B cell (primary cell): ENCODE measurements around the gene JARID2. TPM values are rescaled to one million over a fixed set of nuclear protein-coding genes. Genes with fewer than 3 reads are reported as not detected.
"Not testable (repeated sequence)": the region's sequence is repeated elsewhere in the genome, so short reads cannot be mapped to it uniquely, and the experiment has no call there.

Experiments used
- ATAC-seq: fragments of 200-7000 bp; cut with Tn5 transposase; one replicate; pipeline ENCODE4 v1.10.0; 2021; ENCODE audit warnings: low read depth, mild to moderate bottlenecking, moderate number of reproducible peaks, moderate library complexity
- CTCF ChIA-PET: fragments of 350-600 bp; sonication (Branson Sonifier 250); formaldehyde crosslinking; loops from one replicate; lab custom pipeline; 2021; ENCODE audit warnings: antibody characterized with exemption, inconsistent platforms; lab: Charles Lee
- POLR2A ChIA-PET: fragments of 350-600 bp; sonication (Branson Sonifier 250); formaldehyde crosslinking; loops from one replicate; lab custom pipeline; 2021; ENCODE audit warnings: antibody characterized with exemption; lab: Charles Lee
- DNase-seq: peaks from one replicate; pipeline ENCODE4 v3.0.0; 2013
- H2AFZ ChIP-seq: 2 replicates; pipeline ENCODE4 v1.6.1; 2012; ENCODE audit warnings: mild to moderate bottlenecking, low read depth, low read length; ENCODE audit not compliant: insufficient read depth, poor library complexity, severe bottlenecking
- H3K27ac ChIP-seq, 2 donors: 1 replicate in 1 of 2; 2 replicates in 1 of 2; pipeline ENCODE4 v1.5.1; 2012 to 2013; ENCODE audit warnings: low read length in 2 of 2, mild to moderate bottlenecking in 2 of 2, moderate library complexity in 1 of 2
- H3K27me3 ChIP-seq, 4 experiments: fragments of 200-600 bp in 1 of 4; sonication (generic) in 1 of 4; replicated peaks in 1 of 4; 1 replicate in 2 of 4; 2 replicates in 2 of 4; pipeline versions ENCODE4 v1.6.1 to v1.7.0; 2013 to 2016; ENCODE audit warnings: low read length in 3 of 4, mild to moderate bottlenecking in 2 of 4, mixed read lengths in 1 of 4, moderate library complexity in 1 of 4; ENCODE audit not compliant: insufficient read depth in 4 of 4, control insufficient read depth in 3 of 4; ENCODE audit errors: control extremely low read depth in 1 of 4
- H3K36me3 ChIP-seq, 2 experiments: replicated peaks in 1 of 2; 1 replicate in 1 of 2; 2 replicates in 1 of 2; pipeline versions ENCODE4 v1.6.1 to v1.7.1; 2013; ENCODE audit warnings: low read length in 1 of 2; ENCODE audit not compliant: insufficient read depth in 2 of 2, control insufficient read depth in 1 of 2; ENCODE audit errors: control extremely low read depth in 1 of 2, extremely low read depth in 1 of 2
- H3K4me1 ChIP-seq, 2 donors: fragments of 200-600 bp in 1 of 2; sonication (generic) in 1 of 2; 1 replicate in 1 of 2; 2 replicates in 1 of 2; pipeline versions ENCODE4 v1.5.1 to v1.6.1; 2013 to 2017; ENCODE audit warnings: low read length in 2 of 2; ENCODE audit not compliant: control insufficient read depth in 2 of 2, insufficient read depth in 2 of 2
- H3K4me2 ChIP-seq: replicated peaks from 2 replicates; pipeline ENCODE3; 2012; ENCODE audit warnings: mild to moderate bottlenecking, low read depth, low read length; ENCODE audit not compliant: poor library complexity, severe bottlenecking
- H3K4me3 ChIP-seq, 5 experiments: fragments of 200-600 bp in 1 of 5; sonication (generic) in 1 of 5; 1 replicate in 3 of 5; 2 replicates in 2 of 5; pipeline versions ENCODE4 v1.5.1 to v1.7.0; 2011 to 2016; ENCODE audit warnings: low read length in 4 of 5, mild to moderate bottlenecking in 4 of 5, low read depth in 2 of 5, control low read depth in 1 of 5, moderate library complexity in 1 of 5; ENCODE audit not compliant: insufficient read depth in 1 of 5; ENCODE audit errors: control extremely low read depth in 1 of 5, extremely low read depth in 1 of 5
- H3K79me2 ChIP-seq: fragments of 200-600 bp; sonication (generic); one replicate; pipeline ENCODE4 v1.6.0; 2016; ENCODE audit warnings: low read length; ENCODE audit not compliant: control insufficient read depth, insufficient read depth
- H3K9ac ChIP-seq: fragments of 200-600 bp; sonication (generic); 2 replicates; pipeline ENCODE4 v1.6.1; 2017; ENCODE audit warnings: mild to moderate bottlenecking, low read length, moderate library complexity
- H3K9me3 ChIP-seq, 3 donors: one replicate each; pipeline versions ENCODE4 v1.6.1 to v1.7.1; 2013; ENCODE audit warnings: low read length in 2 of 3; ENCODE audit not compliant: control insufficient read depth in 2 of 3, insufficient read depth in 1 of 3; ENCODE audit errors: control extremely low read depth in 1 of 3
- H4K20me1 ChIP-seq: 2 replicates; pipeline ENCODE4 v1.6.0; 2012; ENCODE audit warnings: mild to moderate bottlenecking, low read length; ENCODE audit not compliant: insufficient read depth, control insufficient read depth, poor library complexity, severe bottlenecking
- H3K27ac Mint-ChIP-seq: one replicate; pipeline ENCODE4 v1.8.0; 2021; ENCODE audit warnings: mixed read lengths
- H3K27me3 Mint-ChIP-seq: one replicate; pipeline ENCODE4 v1.8.0; 2021; ENCODE audit warnings: mixed read lengths
- H3K4me1 Mint-ChIP-seq: one replicate; pipeline ENCODE4 v1.8.0; 2021; ENCODE audit warnings: mixed read lengths
- H3K4me3 Mint-ChIP-seq: one replicate; pipeline ENCODE4 v1.8.0; 2021; ENCODE audit warnings: mixed read lengths
- H3K9me3 Mint-ChIP-seq: one replicate; pipeline ENCODE4 v1.8.0; 2022; ENCODE audit warnings: mixed read lengths; ENCODE audit not compliant: insufficient read depth
- CTCF ChIP-seq: fragments of 200-600 bp; IDR thresholded peaks from one replicate; pipeline ENCODE4 v1.8.0; 2022; ENCODE audit warnings: antibody characterized with exemption, mild to moderate bottlenecking
- EZH2 ChIP-seq: IDR thresholded peaks from 2 replicates; pipeline ENCODE4 v1.6.1; 2012; ENCODE audit warnings: borderline replicate concordance, low read depth, mild to moderate bottlenecking, moderate library complexity, low read length; ENCODE audit not compliant: insufficient read depth, poor library complexity, severe bottlenecking
- WGBS: methylation state at CpG from one replicate; pipeline ENCODE4 v1.1.5; 2013; ENCODE audit warnings: missing lambda C conversion rate; ENCODE audit not compliant: insufficient coverage; 5-methylcytosine and 5-hydroxymethylcytosine counted together
- intact Hi-C: fragments of 100-400 bp; cut with micrococcal nuclease; formaldehyde crosslinking; loops from one replicate; pipeline ENCODE4 v1.10.0; 2022
- polyA plus RNA-seq: library from polyadenylated mRNA; depleted of rRNA; stranded (reverse); fragments of >200 nt; gene quantifications from 2 replicates; pipeline ENCODE4 v1.2.3, GENCODE V29; 2012
- total RNA-seq, 2 donors: library from RNA; stranded (reverse); fragments of 120-200 nt in 1 of 2; gene quantifications; 1 replicate in 1 of 2; 2 replicates in 1 of 2; pipeline versions ENCODE4 v1.2.3 to v1.2.4, GENCODE V29; 2013 to 2022

Gene JARID2
- total and polyA plus RNA-seq, 2 donors (not counting 1 experiment from before 2014, with no cell fraction given), result 11.0 to 58.1 TPM

DNA sequence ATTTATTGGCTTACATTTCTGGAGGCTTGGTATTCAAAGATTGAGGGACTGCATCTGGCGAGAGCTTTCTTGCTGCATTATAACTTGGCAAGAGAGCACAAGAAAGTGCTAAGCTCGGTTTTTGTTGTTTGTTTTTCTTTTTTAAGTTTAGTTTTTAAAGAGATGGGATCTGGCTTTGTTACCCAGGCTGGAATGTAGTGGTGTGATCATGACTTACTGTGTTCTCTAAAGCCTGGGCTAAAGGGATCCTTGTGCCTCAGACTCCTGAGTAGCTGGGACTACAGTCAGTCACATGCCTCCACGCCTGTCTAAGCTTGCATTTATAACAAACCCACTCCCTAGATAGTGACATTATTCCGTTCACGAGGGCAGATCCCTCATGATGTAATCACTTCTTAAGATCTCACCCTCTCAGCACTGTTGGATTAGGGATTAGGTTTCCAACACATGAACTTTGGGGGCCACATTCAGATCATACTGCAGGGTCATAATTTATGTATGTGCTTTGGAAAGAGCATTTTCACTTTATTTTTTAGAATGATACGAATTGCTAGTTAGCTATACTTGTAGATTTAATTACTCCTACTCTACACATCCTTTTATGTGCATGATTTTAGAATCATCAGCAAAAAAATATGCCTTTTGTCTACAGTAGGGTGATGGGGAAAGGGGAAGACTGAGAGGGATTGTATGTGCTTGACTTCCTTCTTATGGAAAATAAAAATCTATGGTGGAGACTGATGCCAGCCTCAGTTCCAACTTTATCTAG lies 167.8 kb downstream of the JARID2 start:
- Histone ChIP-seq H3K4me2 (no peak overlapping the region), H3K27me3 (no peaks in the 10 kb centered on the region), H3K27ac (no peak overlapping the region), H2AFZ (no peak overlapping the region), H3K36me3 (peaks cover 3 to 14% of the 10 kb centered on the region in 2 experiments), H3K9me3 (peaks cover 2 to 14% (median 6%) of the 10 kb centered on the region in 3 donors), H3K79me2 (peaks cover 78% of the 10 kb centered on the region), H3K9ac (no peak overlapping the region), H4K20me1 (peaks cover 31% of the 10 kb centered on the region), H3K4me1 (peaks cover 14 to 33% of the 10 kb centered on the region in 2 donors), H3K4me3 (no peak overlapping the region)
- H3K27ac Mint-ChIP-seq, result no peak overlapping the region
- CTCF ChIA-PET, result no interaction called here
- no peak for TF ChIP-seq EZH2
- TF ChIP-seq CTCF, result no peak
- H3K9me3 Mint-ChIP-seq, result peaks cover 6% of the 10 kb centered on the region
- DNase-seq, result no peak
- H3K4me1 Mint-ChIP-seq, result peaks cover 37% of the 10 kb centered on the region
- intact Hi-C loops, result no loop called here
- no peak for ATAC-seq
- H3K4me3 Mint-ChIP-seq, result no peak overlapping the region
- WGBS, result 92% methylated on average over 2 of the region's 6 CpGs
- POLR2A ChIA-PET, result no interaction called here
- no peaks in the 10 kb centered on the region for H3K27me3 Mint-ChIP-seq

DNA sequence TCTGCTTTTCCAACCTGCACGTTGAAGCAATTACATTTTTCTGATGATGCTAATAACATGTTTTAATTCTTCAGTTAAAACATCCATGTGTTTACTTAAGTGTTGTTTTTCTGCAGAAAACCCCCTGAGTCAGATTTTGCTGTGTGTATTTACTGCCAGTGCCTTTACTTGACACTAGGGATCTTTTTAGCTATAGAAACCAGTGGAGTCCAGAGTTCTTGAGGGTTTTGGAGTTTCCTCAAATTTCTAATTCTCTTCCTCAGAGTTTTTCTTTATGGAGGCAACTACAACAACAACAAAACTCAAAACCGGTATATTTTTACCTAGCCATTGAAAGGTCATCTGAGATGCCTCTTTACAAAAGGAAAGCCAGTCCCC lies 168.4 kb downstream of the JARID2 start:
- CTCF ChIA-PET, result no interaction called here
- TF ChIP-seq EZH2, result no peak
- no peak for TF ChIP-seq CTCF
- Mint-ChIP-seq H3K9me3 (peaks cover 8% of the 10 kb centered on the region), H3K27me3 (no peaks in the 10 kb centered on the region), H3K4me3 (no peak overlapping the region), H3K4me1 (peaks cover 31% of the 10 kb centered on the region), H3K27ac (no peak overlapping the region)
- H3K4me2 ChIP-seq, result no peak overlapping the region
- peaks cover 75% of the 10 kb centered on the region for H3K79me2 ChIP-seq
- no CpG with 5 or more reads among the region's 2 CpGs for WGBS
- no peak overlapping the region for H2AFZ ChIP-seq
- H3K4me1 ChIP-seq, result peaks cover 12 to 28% of the 10 kb centered on the region in 2 donors
- POLR2A ChIA-PET, result no interaction called here
- no peak overlapping the region for H3K9ac ChIP-seq
- H3K36me3 ChIP-seq, result peaks cover 5 to 17% of the 10 kb centered on the region in 2 experiments
- ATAC-seq (no peak), DNase-seq (no peak)
- intact Hi-C loops, result no loop called here
- H3K27ac ChIP-seq, result no peak overlapping the region
- peaks cover 4 to 14% (median 12%) of the 10 kb centered on the region in 3 donors for H3K9me3 ChIP-seq
- H3K4me3 ChIP-seq, result no peak overlapping the region
- H3K27me3 ChIP-seq, result no peaks in the 10 kb centered on the region
- H4K20me1 ChIP-seq, result peaks cover 25% of the 10 kb centered on the region

GRCh38 chr6:15415622-15416021 lies 169.8 kb downstream of the JARID2 start:
- peaks cover 5 to 15% of the 10 kb centered on the region in 2 experiments for H3K36me3 ChIP-seq
- H3K27me3 Mint-ChIP-seq, H2AFZ ChIP-seq, ATAC-seq, POLR2A ChIA-PET, H3K9me3 Mint-ChIP-seq, H3K4me3 Mint-ChIP-seq, DNase-seq, H3K27me3 ChIP-seq, intact Hi-C loops, H3K27ac Mint-ChIP-seq, H3K4me3 ChIP-seq, H3K4me2 ChIP-seq, H3K9ac ChIP-seq, CTCF ChIA-PET, H3K27ac ChIP-seq: not testable (repeated sequence)
- peaks cover 23% of the 10 kb centered on the region for H3K4me1 Mint-ChIP-seq
- H3K4me1 ChIP-seq, result peaks cover 8 to 18% of the 10 kb centered on the region in 2 donors
- 98% methylated on average over 8 of the region's 30 CpGs for WGBS
- H3K79me2 ChIP-seq, result peaks cover 75% of the 10 kb centered on the region
- peaks cover 21% of the 10 kb centered on the region for H4K20me1 ChIP-seq
- peaks cover 10 to 22% (median 22%) of the 10 kb centered on the region in 3 donors for H3K9me3 ChIP-seq
